Measurements from ENCODE around the gene CCDC85C.

CCDC85C gene

DNA sequence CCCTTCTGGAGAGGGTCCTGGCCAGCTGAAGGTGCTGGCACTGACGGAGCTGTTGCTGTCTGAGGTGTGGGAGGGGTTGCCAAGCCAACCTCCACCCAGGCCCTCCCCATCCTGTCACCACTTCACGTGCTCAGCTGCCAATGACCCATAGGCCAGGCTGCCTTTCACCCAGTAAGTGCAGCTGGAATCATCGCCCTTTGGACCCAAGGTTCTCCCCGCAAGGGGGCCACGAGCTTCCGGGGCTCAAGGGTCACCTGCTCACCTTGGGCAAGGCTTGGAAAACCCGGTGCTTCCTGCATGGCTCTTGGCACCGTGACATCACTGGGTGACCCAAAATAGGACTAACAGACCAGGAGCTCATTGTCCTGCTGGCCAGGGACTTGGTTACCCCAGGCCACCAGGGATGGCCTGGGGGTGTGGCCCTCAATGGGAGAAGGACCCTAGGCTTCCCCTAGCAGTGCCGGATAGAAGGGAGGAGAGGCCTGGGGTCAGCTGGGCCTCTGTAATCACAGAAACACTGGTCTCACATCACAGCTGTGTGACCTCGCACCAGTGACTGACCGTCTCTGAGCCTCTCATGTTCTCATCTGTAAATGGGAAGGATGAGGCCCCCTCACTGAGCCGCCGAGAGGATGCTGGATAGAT is 51.3 kb downstream of the CCDC85C start:
- DNase-seq, result no peak

GRCh38 chr14:99552021-99552553 is 51.9 kb downstream of the CCDC85C start:
- DNase-seq, result no peak

GRCh38 chr14:99551034-99551922 is 52.7 kb downstream of the CCDC85C start:
- DNase-seq, result no peak

DNA sequence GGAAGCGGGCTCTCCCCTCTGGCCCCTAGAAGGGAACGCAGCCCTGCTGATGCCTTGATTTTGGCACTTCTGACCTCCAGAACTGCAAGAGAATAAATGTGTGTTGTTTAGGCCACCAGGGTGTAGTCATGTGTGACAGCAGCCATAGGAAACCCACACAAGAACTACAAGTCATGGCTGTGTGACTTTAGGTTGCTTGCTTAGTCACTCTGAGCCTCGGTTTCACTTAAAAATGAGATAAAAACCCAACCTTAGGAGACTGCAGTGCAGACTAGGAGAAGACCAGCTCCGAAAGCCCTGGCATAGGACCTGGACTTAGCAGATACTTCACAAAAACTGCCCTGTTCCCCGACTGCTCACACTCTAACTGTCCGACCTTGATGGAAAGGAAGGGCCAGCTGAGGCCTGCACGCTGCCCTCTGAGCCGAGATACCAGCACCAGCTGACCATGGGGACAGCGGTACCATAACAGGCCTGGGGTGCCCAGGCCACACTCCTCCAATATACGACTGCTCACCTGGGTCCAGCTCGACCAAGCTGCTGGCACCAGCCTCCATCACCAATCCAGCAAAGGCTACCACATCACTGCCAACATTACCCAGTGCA is 53.5 kb downstream of the CCDC85C start:
- DNase-seq, result no peak

- no peak for DNase-seq
These were observed 54.3 kb downstream of the CCDC85C start for GRCh38 chr14:99549684-99550083.

GRCh38 chr14:99548871-99549515 is 55.0 kb downstream of the CCDC85C start:
- DNase-seq, result no peak

GRCh38 chr14:99548255-99548654 is 55.8 kb downstream of the CCDC85C start:
- no peak for DNase-seq

GRCh38 chr14:99546234-99546879 is 57.6 kb downstream of the CCDC85C start:
- DNase-seq, result no peak

- no peak for DNase-seq
These were observed 58.4 kb downstream of the CCDC85C start for GRCh38 chr14:99545586-99545985.

DNA sequence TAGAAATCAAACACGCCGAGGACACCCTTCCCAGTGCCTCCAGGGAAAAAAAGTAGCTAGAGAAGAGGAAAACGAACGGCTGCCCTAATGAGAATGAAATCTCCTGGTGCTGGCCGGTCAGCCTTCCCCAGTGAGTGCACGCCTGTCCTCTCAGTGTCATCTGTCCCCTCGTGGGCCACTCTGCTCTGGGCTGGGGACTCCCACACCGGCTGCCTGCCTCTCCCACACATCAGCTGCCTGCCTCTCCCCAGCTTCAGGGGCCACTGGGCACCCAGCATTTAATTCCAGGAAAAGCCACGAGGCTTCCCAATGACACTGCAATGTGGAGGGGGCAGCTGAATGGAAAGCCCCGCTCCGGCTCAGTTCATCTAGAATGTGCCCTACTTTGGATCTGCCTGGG is 59.0 kb downstream of the CCDC85C start:
- no peak for DNase-seq

DNA sequence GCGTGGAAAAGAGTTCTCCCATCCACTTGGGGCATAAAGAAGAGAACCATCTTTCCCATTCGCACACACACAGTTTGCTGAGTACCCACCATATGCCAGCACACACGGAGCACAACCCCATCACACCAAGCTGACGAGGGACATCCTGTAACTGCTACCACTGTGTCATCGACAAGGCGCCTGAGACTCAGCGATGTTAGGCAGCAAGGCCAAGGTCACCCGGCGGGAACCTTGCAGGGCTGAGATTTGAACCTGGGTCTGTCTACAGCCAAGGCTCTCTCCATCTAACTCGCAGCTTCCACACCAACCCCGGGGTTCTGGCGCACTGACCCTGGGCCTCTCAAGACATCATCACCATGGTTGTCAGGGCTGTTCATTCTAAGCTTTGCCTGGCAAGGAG is 60.0 kb downstream of the CCDC85C start:
- no peak for DNase-seq

DNA sequence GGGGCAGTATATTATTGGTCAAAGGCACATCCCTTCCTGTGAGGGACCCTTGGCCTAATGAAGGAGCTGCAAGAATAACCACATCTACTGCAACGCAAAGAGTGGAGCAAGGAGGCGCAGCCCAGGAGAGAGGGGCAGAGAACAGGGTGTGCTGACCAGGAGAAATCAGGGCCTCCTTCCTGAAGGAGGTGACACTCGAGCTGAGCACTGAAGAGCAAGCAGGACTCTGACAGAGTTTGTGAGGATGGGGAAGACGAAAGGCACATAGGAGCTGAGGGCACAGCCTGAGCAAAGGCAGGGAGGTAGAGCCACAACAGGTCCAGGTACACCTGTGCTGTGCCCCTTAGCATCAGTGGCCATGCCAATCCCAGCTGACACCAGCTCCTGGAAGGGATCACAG is 60.6 kb downstream of the CCDC85C start:
- no peak for DNase-seq

DNA sequence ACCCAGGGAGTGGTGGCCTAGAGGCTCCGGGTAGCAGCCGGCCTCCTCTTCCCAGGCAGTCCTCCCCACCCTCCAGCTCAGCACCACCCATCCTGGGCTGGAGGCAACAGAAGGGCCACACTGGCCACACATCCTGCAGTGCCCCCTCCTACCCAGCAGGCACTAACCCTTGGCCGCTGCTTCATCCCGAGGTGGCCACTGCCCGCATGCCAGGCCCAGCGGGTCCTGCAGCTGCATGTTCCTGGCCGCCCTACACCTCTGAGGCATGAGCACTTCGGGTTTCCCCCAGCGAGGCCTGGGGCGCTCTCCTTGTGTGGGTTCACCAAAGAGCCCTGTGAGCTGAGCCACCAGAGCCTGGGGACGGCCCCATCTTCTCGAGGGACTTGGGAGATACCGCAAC is 61.4 kb downstream of the CCDC85C start:
- no peak for DNase-seq

- DNase-seq, result no peak
These were observed 62.1 kb downstream of the CCDC85C start for GRCh38 chr14:99541677-99542470.

GRCh38 chr14:99541211-99541610 is 62.8 kb downstream of the CCDC85C start:
- no peak for DNase-seq

DNA sequence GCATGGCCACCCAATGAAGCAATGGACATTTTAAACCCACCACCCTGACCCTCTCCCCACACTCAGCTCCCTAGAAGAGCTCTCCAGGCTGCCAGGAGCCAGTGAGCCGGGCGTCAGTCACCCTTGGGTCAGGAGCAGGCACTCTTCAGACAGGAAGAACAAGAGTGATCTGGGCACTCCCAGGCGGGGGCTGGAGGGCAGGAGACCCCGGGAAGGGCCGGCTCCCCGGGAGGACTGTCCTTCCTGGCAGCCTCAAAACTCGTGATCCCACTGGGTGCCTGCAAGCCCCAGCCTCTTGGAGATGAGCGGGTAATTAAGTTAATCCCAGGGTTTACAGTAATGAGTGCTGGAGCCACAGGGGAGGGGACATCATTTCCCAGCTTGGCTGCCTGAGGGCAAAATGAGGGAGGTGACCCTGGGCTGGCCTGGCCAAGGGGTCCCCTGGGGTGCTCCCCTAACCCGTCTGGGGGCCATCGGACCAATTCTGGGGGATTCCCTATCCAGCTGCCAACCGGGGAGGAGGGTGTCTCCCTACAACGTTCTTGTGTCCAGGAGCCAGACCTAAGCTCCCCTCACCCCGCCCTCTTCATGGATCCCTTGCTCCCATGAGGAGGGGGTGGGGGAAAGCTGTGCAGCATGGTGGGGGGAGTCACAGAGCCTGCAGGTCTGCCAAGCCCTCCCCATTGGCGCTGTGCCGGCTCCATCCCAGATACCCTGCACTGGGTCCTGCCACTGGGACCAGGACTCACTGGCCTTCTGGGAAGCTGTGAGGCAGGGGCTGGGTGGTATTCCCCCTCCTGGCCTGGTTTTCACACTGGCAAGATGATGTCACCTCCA is 63.6 kb downstream of the CCDC85C start:
- no peak for DNase-seq

GRCh38 chr14:99539491-99539890 is 64.5 kb downstream of the CCDC85C start:
- DNase-seq, result no peak

GRCh38 chr14:99538733-99539132 is 65.3 kb downstream of the CCDC85C start:
- no peak for DNase-seq

DNA sequence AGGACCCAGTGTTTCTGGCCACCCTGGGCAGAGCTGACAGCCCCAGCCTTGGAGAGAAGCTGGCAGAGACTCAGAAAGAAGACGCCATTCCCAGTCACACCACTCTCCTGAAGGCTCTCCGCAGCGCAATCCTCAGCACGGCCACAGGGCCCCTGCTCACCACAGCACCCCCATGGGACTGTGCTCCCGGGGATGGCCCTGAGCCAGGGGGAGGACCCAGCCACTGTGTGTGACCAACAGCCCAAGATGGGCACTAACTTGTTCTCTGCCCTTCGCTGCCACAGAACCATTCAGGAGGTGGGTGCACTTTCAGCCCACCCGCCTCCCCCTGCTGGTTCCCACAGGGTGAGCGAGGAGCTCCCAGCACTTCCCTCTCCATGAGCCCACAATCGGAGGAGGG is 65.7 kb downstream of the CCDC85C start:
- no peak for DNase-seq

DNA sequence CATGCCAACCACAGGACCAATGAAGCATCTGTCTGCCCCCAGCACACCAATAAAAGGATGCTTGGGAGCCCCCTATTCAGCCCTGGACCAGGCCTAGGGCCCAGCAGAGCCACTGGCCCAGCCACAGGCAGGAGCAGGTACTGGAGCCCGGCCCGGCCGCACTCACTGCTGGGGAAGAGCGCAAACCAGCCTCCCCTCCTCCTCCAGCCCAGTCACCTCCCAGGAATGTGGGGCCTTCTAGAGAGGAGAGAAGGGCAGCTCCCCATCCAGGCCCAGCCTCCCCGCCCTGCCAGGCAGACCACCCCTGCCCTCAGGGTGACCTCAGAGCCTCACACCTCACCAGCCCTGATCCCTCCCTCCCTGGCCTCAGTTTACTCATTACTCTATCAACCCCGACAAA is 66.6 kb downstream of the CCDC85C start:
- no peak for DNase-seq

Measured in NCI-H1436 (cell line).